ENCODE results near the gene MAP3K15.
A peak's percentile ranks its signal among the peaks of the same experiment; 100 is the strongest.
"Not testable (repeated sequence)": the region's sequence is repeated elsewhere in the genome, so short reads cannot be mapped to it uniquely, and the experiment has no call there.

The MAP3K15 gene

GRCh38 chrX:19517965-19518364 lies 2.7 kb upstream of the MAP3K15 start:
- POLR2A ChIA-PET = no interaction called here
- DNase-seq (ENCODE audit: extremely low spot score) = no peak
- CTCF ChIA-PET = interaction anchor here (0.8 kb wide), 1 partner anchor 18 kb away, joined by 3 read pairs; no protein-coding TSS in a partner anchor
- no peak for TF ChIP-seq CTCF (IDR thresholded peaks at IDR 0.05; ENCODE audit: control extremely low read depth, extremely low read depth, low read depth, missing control alignments)

GRCh38 chrX:19515615-19516105 lies 352 bp upstream of the MAP3K15 start:
- no peak for DNase-seq (ENCODE audit: extremely low spot score)
- ChIA-PET CTCF (no interaction called here), POLR2A (no interaction called here)
- peak; percentile 7 for TF ChIP-seq CTCF (IDR thresholded peaks at IDR 0.05; ENCODE audit: control extremely low read depth, extremely low read depth, low read depth, missing control alignments)

GRCh38 chrX:19513383-19513782 lies 1.9 kb downstream of the MAP3K15 start:
- DNase-seq (ENCODE audit: extremely low spot score) = no peak
- CTCF ChIA-PET = no interaction called here
- TF ChIP-seq CTCF (IDR thresholded peaks at IDR 0.05; ENCODE audit: control extremely low read depth, extremely low read depth, low read depth, missing control alignments) = no peak
- POLR2A ChIA-PET = no interaction called here

- CTCF ChIA-PET = no interaction called here
- DNase-seq (ENCODE audit: extremely low spot score) = no peak
- POLR2A ChIA-PET = no interaction called here
- no peak for TF ChIP-seq CTCF (IDR thresholded peaks at IDR 0.05; ENCODE audit: control extremely low read depth, extremely low read depth, low read depth, missing control alignments)
Observed at GRCh38 chrX:19512961-19513360, 2.3 kb downstream of the MAP3K15 start.

- ChIA-PET POLR2A (no interaction called here), CTCF (no interaction called here)
- TF ChIP-seq CTCF (IDR thresholded peaks at IDR 0.05; ENCODE audit: control extremely low read depth, extremely low read depth, low read depth, missing control alignments) = no peak
- DNase-seq (ENCODE audit: extremely low spot score) = no peak
Observed at GRCh38 chrX:19512359-19512758, 2.9 kb downstream of the MAP3K15 start.

- CTCF ChIA-PET; DNase-seq (ENCODE audit: extremely low spot score); POLR2A ChIA-PET: not testable (repeated sequence)
Observed at GRCh38 chrX:19511796-19512195, 3.5 kb downstream of the MAP3K15 start.

- no peak for TF ChIP-seq CTCF (IDR thresholded peaks at IDR 0.05; ENCODE audit: control extremely low read depth, extremely low read depth, low read depth, missing control alignments)
- ChIA-PET POLR2A (no interaction called here), CTCF (no interaction called here)
- DNase-seq (ENCODE audit: extremely low spot score) = no peak
Observed at GRCh38 chrX:19496711-19497110, 18.6 kb downstream of the MAP3K15 start.

All from GM10248 (cell line).